HUDEP-2 (cell line): ENCODE data around the gene RABL6.
"Not testable (repeated sequence)": the region's sequence is repeated elsewhere in the genome, so short reads cannot be mapped to it uniquely, and the experiment has no call there.

ENCODE experiments used
- DNase-seq, 76 experiments: peaks; one replicate each; lab custom pipeline; 2025; ENCODE audit not compliant: unreplicated experiment in 76 of 76; lab: John Stamatoyannopoulos, UW

Gene RABL6

GRCh38 chr9:136793086-136793946, 14.4 kb upstream of the RABL6 start:
- peak in 59 of 76 experiments; percentile 11 to 74 (median 47) for DNase-seq

GRCh38 chr9:136794281-136794999, 13.3 kb upstream of the RABL6 start:
- no peak for DNase-seq

DNA sequence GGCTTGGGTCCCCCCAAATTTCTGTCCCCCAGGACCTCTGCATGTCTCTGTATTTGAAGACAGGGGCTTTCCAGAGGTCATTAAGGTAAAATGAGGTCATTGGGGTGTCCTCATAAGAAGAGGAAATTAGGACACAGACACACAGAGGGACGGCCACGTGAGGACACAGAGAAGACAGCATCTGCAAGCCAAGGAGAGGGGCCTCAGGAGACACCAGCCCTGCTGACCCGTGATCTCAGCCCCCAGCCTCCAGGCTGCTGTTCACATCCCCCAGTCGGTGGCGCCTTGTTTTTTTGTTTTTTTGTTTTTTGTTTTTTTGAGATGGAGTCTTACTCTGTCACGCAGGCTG, 12.8 kb upstream of the RABL6 start:
- DNase-seq = no peak

- DNase-seq = no peak
These were observed 11.4 kb upstream of the RABL6 start, which contains the start of gene CCDC183 for GRCh38 chr9:136796238-136796774. TSS of gene CCDC183 (plus strand) at chr9:136796338. CDS start at chr9:136796398, 60 bp downstream.

DNA sequence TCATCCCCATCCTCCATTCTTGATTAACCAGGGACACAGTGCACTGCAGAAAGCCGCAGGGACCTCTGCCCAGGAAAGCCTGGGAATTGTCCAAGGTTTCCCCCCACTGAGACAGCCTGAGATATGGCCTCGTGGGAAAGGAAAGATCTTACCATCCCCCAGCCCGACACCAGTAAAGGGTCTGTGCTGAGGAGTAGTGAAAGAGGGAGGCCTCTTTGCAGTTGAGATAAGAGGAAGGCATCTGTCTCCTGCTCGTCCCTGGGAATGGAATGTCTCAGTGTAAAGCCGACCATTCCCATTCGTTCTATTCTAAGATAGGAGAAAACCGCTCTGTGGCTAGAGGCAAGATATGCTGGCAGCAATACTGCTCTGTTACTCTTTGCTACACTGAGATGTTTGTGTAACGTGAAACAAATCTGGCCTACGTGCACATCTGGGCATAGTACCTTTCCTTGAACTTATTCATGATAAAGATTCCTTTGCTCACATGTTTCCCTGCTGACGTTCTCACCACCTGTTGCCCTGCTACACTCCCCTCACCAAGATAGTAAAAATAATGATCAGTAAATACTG, 10.9 kb upstream of the RABL6 start:
- DNase-seq = peak in 4 of 76 experiments; percentile 6 to 25 (median 19)

DNA sequence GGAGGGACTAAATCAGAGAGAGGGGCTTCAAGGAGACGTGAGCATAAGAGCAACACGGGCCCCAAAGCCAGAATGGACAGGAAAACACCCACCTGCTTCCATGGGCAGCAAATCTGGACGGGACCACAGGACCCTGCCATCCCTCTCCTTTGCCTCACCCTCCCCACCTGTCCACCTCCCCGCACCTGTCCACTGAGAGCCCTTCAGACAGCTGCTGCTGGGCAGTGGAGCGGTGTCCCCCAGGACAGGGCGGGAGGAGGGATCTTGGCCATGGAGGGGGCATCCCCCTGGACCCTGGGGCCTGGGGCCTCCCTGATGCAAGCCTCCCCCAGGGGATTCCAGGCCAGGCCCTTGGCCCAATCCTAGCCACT, 9.1 kb upstream of the RABL6 start:
- no peak for DNase-seq

DNA sequence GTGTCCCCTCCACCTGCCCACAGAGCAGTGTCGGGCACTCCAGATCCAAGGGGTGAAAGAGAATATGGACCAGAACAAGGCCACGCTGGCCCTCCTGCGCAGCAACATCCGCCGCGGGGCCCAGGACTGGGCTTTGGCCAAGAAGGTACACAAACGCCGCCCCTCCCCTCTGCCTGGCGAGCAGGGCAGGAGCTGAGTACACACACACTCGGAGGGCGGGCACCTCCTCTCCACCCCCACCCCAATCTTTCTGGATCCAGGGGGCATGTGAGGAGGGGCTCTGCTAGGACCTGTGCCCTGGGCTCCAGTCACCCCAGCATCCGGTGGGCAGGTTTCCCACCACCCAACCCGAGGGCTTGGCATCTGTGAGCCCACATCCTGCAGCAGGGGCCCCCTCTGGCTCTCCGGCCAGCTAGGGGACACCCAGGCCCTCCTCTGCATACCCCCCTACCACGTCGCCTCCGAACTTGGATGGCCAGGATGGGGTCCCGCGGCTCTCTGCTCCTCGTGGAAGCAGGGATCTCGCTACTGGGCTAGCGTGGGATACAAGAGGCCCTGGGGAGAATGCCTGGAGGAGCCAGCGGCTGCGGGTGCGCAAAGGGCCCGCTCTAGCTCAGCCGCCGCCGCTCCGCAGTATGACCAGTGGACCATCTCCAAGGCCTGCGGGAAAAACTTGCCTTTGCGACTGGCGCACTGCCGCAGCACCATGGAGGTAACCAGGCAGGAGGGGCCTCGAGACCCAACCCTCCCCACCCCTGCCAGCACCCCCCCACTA, 8.5 kb upstream of the RABL6 start:
- DNase-seq = no peak

- DNase-seq = peak in 70 of 76 experiments; percentile 24 to 96 (median 84)
These were observed 7.7 kb upstream of the RABL6 start for GRCh38 chr9:136799854-136800657.

DNA sequence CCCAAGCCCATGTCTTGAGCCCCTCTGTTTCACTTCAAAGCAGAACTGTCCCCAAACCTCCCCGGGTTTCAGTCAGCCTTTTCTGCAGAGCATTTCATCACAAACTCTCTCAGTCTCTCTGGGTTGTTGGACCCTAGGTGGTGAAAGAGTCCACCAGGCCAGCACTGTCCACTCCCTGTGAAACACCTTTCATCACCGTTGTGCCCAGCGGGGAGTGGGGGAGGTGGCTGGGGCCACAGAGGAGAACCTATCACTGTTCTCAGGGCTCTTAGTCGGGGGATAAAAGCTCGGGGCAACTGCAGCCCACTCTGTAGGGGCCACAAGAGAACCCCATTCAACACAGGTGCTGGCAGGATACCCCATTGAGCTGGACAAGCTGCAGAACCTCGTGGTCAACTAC, 5.4 kb upstream of the RABL6 start:
- no peak for DNase-seq

GRCh38 chr9:136803009-136803550, 4.7 kb upstream of the RABL6 start:
- not testable (repeated sequence) for DNase-seq

DNA sequence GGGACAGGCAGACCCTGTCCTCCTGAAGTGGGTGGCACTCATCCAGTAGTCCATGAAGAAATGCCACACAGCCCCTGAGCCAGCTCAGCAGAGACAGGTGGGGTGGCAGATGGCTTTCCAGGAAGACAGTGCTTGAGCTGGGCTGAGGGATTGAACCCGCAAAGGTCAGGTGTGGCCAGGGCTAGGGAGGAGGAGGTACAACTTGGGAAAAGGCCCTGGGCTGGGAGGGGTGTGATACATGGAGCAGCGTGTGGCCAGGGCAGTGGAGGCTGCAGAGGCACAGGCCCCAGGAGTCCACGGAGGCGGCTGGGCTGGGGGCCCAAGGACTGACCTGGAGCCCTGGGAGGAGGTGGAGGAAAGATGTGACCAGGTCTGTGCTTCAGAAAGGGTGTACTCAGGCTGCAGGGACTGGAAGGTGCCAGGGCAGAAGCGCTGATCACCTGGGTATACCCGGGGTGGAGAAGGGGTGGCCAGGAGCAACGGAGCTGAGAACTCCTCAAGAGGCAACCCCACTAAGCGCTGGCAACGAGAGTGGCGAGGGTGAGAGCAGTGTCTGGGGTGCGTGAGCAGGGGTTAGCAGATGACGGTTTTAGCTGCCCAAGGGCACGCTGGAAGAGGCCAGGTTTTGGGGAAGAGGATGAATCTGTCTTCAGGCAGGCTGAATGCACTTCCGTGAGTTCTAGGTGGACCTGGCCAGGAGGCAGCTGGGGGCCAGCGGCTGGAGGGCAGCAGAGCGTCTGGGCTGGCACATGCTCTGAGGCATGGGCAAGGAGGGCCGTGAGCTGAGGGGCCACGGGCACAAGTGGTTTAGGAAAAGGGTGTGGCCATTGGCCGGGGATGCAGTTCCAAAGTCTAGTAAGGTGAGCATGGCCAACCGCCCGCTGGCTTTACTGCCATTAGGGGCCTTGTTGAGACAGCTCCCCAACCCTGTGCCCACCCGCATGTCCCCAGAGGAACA, 3.9 kb upstream of the RABL6 start:
- DNase-seq = no peak

DNA sequence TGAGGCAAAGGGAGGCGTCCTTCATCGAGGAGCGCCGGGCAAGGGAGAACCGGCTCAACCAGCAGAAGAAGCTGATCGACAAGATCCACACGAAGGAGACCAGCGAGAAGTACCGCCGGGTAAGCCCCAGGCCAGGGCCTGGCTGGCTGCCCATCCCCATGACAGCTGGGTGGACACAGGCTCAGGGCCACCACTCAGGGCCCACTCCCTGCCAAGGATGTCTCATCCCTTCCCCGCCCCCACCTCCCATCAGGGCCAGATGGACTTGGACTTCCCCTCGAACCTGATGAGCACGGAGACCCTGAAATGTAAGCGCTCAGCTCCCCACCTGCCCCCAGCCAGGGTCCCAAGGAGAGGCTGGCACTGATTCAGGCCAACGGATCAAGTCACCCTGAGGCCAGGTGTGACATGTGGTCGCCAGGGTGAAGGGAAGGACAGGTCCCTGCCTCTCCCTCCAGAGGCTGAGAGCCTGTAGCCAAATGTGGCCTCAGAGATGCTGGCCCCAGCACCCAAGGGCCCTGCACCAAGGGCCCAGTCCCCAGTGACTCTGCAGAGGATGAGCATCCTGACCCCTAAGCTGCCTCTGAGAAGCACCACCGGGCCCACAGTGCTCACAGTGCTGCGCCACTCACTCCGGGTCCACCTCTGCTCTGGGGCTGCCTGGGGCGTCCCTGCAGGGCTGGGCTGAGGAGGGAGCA, 3.1 kb upstream of the RABL6 start:
- no peak for DNase-seq

DNA sequence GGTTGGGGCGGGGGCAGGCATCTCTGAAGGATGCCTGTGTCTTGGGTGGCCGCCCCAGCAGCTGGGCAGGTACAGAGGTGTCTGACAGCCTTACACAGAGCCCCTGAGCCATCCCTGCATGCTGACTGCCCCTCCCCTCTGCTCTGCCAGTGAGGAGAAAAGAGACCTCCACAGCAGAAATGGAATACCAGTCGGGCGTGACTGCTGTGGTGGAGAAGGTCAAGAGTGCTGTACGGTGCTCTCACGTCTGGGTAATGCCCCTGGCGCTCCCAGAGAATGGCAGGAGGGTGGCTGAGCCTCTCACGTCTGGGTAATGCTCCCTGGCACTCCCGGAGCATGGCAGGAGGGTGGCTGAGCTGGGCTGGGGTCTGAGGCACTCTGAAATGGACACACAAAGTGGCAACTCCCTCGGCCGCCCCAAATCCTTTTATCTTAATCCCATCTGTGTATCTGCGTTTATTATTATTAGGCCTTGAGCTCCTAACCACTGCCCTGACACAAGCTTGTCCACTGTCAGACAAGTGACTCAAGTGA, 2.5 kb upstream of the RABL6 start:
- DNase-seq = no peak

DNA sequence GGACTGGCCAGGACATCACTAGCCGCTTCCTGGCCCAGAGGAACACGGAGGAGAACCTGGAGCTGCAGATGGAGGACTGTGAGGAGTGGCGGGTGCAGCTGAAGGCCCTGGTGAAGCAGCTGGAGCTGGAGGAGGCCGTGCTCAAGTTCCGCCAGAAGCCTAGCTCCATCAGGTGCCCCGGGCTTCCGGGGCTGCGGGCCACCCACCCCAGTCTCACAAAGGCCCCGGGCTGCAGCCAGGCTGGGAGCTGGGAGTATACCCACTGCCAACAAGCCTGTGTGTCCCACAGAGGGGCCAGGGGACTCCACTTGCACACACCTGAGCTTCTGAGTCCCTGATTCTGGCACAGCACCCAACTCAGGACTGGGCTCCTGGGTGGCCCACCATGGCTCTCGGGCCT, 1.7 kb upstream of the RABL6 start:
- no peak for DNase-seq

- DNase-seq = no peak
These were observed 1.0 kb upstream of the RABL6 start for GRCh38 chr9:136806631-136807201.

DNA sequence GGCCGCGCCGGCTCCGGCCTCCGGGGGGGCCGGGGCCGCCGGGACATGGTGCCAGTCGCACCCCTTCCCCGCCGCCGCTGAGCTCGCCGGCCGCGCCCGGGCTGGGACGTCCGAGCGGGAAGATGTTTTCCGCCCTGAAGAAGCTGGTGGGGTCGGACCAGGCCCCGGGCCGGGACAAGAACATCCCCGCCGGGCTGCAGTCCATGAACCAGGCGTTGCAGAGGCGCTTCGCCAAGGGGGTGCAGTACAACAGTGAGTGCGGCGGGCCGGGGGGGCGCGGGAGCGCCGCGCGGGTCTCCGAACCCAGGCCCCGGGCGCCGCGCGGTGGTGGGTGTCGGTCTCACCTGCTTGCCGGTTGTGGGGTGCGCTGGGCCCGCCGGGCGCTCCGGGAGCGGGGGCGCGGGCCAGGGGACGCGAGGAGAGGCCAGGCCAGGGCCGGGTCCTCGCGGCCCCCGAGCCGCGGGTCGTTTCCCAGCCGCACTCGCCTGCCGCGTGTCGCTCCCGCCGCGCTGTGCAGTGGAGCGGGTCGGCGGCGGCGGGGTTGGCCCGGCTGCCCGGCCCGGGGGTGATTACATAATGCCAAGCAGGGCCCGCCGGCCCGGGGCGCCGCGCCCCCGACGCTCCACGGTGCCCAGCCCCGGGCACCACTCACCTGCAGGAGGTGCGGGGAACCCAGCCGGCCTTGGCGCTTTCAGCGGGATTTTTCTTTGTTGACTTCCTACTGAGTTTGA, 492 bp downstream of the RABL6 start:
- DNase-seq = peak in 7 of 76 experiments; percentile 19 to 56 (median 29)

- no peak for DNase-seq
These were observed 1.0 kb downstream of the RABL6 start for GRCh38 chr9:136808806-136809158.
